ENCODE results near the gene RTN3.
"Not testable (repeated sequence)": the region's sequence is repeated elsewhere in the genome, so short reads cannot be mapped to it uniquely, and the experiment has no call there.

The RTN3 gene

GRCh38 chr11:63681321-63682065 is at the start of gene RTN3:
Gene RTN3 (plus strand): TSS chr11:63681500. CDS start chr11:63681637, 137 bp downstream.
- peak; percentile 98 for DNase-seq (ENCODE audit: low read depth)

GRCh38 chr11:63635762-63636465 is 45.4 kb upstream of the RTN3 start:
- DNase-seq (ENCODE audit: low read depth), result peak; percentile 48

GRCh38 chr11:63638436-63638835 is 42.9 kb upstream of the RTN3 start:
- DNase-seq (ENCODE audit: low read depth), result not testable (repeated sequence)

- DNase-seq (ENCODE audit: low read depth), result no peak
Observed at GRCh38 chr11:63639199-63639832, 42.0 kb upstream of the RTN3 start.

GRCh38 chr11:63641727-63642126 is 39.6 kb upstream of the RTN3 start:
- no peak for DNase-seq (ENCODE audit: low read depth)

- DNase-seq (ENCODE audit: low read depth), result no peak
Observed at GRCh38 chr11:63643205-63643604, 38.1 kb upstream of the RTN3 start.

GRCh38 chr11:63652671-63653070 is 28.6 kb upstream of the RTN3 start:
- no peak for DNase-seq (ENCODE audit: low read depth)

GRCh38 chr11:63660972-63661371 is 20.3 kb upstream of the RTN3 start:
- DNase-seq (ENCODE audit: low read depth), result no peak

- DNase-seq (ENCODE audit: low read depth), result no peak
Observed at GRCh38 chr11:63663809-63664208, 17.5 kb upstream of the RTN3 start.

- DNase-seq (ENCODE audit: low read depth), result no peak
Observed at GRCh38 chr11:63666874-63667273, 14.4 kb upstream of the RTN3 start.

GRCh38 chr11:63667995-63668795 is 13.1 kb upstream of the RTN3 start:
- peak; percentile 4 for DNase-seq (ENCODE audit: low read depth)

GRCh38 chr11:63670096-63670432 is 11.2 kb upstream of the RTN3 start:
- DNase-seq (ENCODE audit: low read depth), result no peak

- peak; percentile 11 for DNase-seq (ENCODE audit: low read depth)
Observed at GRCh38 chr11:63670433-63671321, 10.6 kb upstream of the RTN3 start.

- DNase-seq (ENCODE audit: low read depth), result peak; percentile 92
Observed at GRCh38 chr11:63671322-63672155, 9.8 kb upstream of the RTN3 start, which contains the start of gene ATL3. Gene ATL3 (minus strand): TSS chr11:63671376. CDS start chr11:63671335, 41 bp downstream.

GRCh38 chr11:63672156-63672463 is 9.2 kb upstream of the RTN3 start:
- no peak for DNase-seq (ENCODE audit: low read depth)

GRCh38 chr11:63672936-63673539 is 8.3 kb upstream of the RTN3 start:
- DNase-seq (ENCODE audit: low read depth), result no peak

- DNase-seq (ENCODE audit: low read depth), result no peak
Observed at GRCh38 chr11:63673579-63673978, 7.7 kb upstream of the RTN3 start.

GRCh38 chr11:63680834-63681320 is 423 bp upstream of the RTN3 start:
- DNase-seq (ENCODE audit: low read depth), result peak; percentile 16

GRCh38 chr11:63682066-63683021 is 1.0 kb downstream of the RTN3 start:
- no peak for DNase-seq (ENCODE audit: low read depth)

All from activated T-cell treated with anti-CD3 and anti-CD28 coated beads for 24 hours (primary cell).